Measurements from ENCODE around the gene CNTNAP2.

GRCh38 chr7:147639751-147640150 lies 1523.2 kb downstream of the CNTNAP2 start:
- TF ChIP-seq CTCF (IDR thresholded peaks at IDR 0.05) = no peak
- TF ChIP-seq SIN3A (IDR thresholded peaks at IDR 0.05; ENCODE audit: borderline replicate concordance, insufficient read depth, low read depth, low read length) = no peak
- TF ChIP-seq POLR2AphosphoS5 (IDR thresholded peaks at IDR 0.05; ENCODE audit: low read depth, low read length) = no peak
- no peak for TF ChIP-seq TCF7L2 (IDR thresholded peaks at IDR 0.05; ENCODE audit: low read depth, low read length)
- no peak for TF ChIP-seq REST (IDR thresholded peaks at IDR 0.05; ENCODE audit: insufficient read depth in 1 of 2, low read depth in 2 of 2, low read length in 1 of 2)
